OCI-LY3 (cell line): ENCODE measurements around the gene CD59.

Experiments used
- EZH2phosphoT487 ChIP-seq: fragments of 200-600 bp; shearing (Covaris generic); IDR thresholded peaks from 2 replicates; pipeline ENCODE4 v1.6.1; 2018; ENCODE audit warnings: antibody characterized with exemption, mixed run types, low read depth
- TF ChIP-seq, protein P1 (sequence below): fragments of 200-600, 300-600 bp; sonication (generic); IDR thresholded peaks from 2 replicates; pipeline ENCODE4 v1.5.1; 2014; ENCODE audit warnings: antibody characterized with exemption, low read length, low read depth

DNA sequence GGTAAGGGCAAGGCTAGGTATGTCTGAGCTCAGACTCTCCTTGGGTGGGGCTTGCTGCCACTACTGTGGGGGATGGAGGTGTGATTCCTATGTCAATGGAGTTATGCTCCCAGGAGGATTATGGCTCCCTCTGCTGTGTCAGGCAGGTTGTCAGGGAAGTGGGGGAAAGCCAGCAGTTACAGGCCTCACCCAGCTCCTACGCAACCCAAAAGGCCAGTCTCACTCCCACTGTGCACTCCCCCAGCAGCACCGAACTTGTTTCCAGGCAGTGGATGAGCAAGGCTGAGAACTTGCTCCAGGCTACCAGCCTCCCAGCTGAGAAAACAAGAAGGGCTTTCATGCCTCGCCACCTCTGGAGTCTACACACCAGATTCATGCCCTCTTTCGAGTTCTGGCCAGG lies 53.8 kb downstream of the CD59 start:
- TF ChIP-seq, protein P1, sequence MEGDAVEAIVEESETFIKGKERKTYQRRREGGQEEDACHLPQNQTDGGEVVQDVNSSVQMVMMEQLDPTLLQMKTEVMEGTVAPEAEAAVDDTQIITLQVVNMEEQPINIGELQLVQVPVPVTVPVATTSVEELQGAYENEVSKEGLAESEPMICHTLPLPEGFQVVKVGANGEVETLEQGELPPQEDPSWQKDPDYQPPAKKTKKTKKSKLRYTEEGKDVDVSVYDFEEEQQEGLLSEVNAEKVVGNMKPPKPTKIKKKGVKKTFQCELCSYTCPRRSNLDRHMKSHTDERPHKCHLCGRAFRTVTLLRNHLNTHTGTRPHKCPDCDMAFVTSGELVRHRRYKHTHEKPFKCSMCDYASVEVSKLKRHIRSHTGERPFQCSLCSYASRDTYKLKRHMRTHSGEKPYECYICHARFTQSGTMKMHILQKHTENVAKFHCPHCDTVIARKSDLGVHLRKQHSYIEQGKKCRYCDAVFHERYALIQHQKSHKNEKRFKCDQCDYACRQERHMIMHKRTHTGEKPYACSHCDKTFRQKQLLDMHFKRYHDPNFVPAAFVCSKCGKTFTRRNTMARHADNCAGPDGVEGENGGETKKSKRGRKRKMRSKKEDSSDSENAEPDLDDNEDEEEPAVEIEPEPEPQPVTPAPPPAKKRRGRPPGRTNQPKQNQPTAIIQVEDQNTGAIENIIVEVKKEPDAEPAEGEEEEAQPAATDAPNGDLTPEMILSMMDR, result no peak
- TF ChIP-seq EZH2phosphoT487, result no peak
